Liver (tissue), 9 donors: ENCODE results near the gene RASSF3. TPM values are rescaled to one million over a fixed set of nuclear protein-coding genes. Genes with fewer than 3 reads are reported as not detected.

Experiments used
- DNase-seq: peaks from one replicate; pipeline ENCODE4 v3.0.0-alpha.2; 2017; ENCODE audit warnings: low spot score
- H3K27ac ChIP-seq, 2 donors: one replicate each; pipeline ENCODE4 v1.7.0; 2013; ENCODE audit warnings: inconsistent platforms in 2 of 2, low read length in 2 of 2, control low read depth in 1 of 2, low read depth in 1 of 2, mild to moderate bottlenecking in 1 of 2
- H3K27me3 ChIP-seq, 4 donors: one replicate each; pipeline versions ENCODE4 v1.6.1 to v1.7.0; 2013; ENCODE audit warnings: low read length in 3 of 4, inconsistent platforms in 1 of 4, mild to moderate bottlenecking in 1 of 4, moderate library complexity in 1 of 4; ENCODE audit not compliant: control insufficient read depth in 4 of 4, insufficient read depth in 4 of 4
- H3K36me3 ChIP-seq, 4 donors: one replicate each; pipeline versions ENCODE4 v1.6.1 to v1.7.0; 2013; ENCODE audit warnings: low read length in 3 of 4, mild to moderate bottlenecking in 3 of 4, low read depth in 1 of 4, moderate library complexity in 1 of 4; ENCODE audit not compliant: control insufficient read depth in 4 of 4, insufficient read depth in 3 of 4
- H3K4me1 ChIP-seq, 4 donors: one replicate each; pipeline versions ENCODE4 v1.6.1 to v1.7.0; 2013; ENCODE audit warnings: low read length in 3 of 4, mild to moderate bottlenecking in 3 of 4, moderate library complexity in 1 of 4; ENCODE audit not compliant: control insufficient read depth in 4 of 4, insufficient read depth in 4 of 4
- H3K4me3 ChIP-seq, 3 donors: one replicate each; pipeline versions ENCODE4 v1.6.1 to v1.7.0; 2013; ENCODE audit warnings: low read length in 3 of 3, control low read depth in 1 of 3, low read depth in 1 of 3, mild to moderate bottlenecking in 1 of 3
- H3K9ac ChIP-seq, 2 donors: one replicate each; pipeline ENCODE4 v1.7.0; 2013; ENCODE audit warnings: low read length in 2 of 2, mild to moderate bottlenecking in 2 of 2, moderate library complexity in 2 of 2, control low read depth in 1 of 2, low read depth in 1 of 2
- H3K9me3 ChIP-seq, 4 donors: one replicate each; pipeline versions ENCODE4 v1.6.1 to v1.7.0; 2013; ENCODE audit warnings: low read length in 3 of 4; ENCODE audit not compliant: control insufficient read depth in 4 of 4
- EGR1 ChIP-seq, 2 donors: IDR thresholded peaks; 2 replicates each; pipeline ENCODE4 v1.6.1; 2016 to 2018; ENCODE audit warnings: antibody characterized with exemption in 2 of 2, low read depth in 2 of 2
- FOXA1 ChIP-seq: IDR thresholded peaks from 2 replicates; pipeline ENCODE4 v1.6.1; 2016; ENCODE audit warnings: antibody characterized with exemption
- FOXA2 ChIP-seq: IDR thresholded peaks from 2 replicates; pipeline ENCODE4 v1.6.1; 2016; ENCODE audit warnings: antibody characterized with exemption
- GABPA ChIP-seq, 2 donors: IDR thresholded peaks in 1 of 2; conservative IDR thresholded peaks in 1 of 2; 2 replicates each; pipeline ENCODE4 v1.6.1; 2016; ENCODE audit warnings: antibody characterized with exemption in 2 of 2, mild to moderate bottlenecking in 1 of 2, moderate library complexity in 1 of 2
- HNF4A ChIP-seq, 2 donors: conservative IDR thresholded peaks; 2 replicates each; pipeline ENCODE4 v1.6.1; 2016; ENCODE audit warnings: antibody characterized with exemption in 2 of 2, mild to moderate bottlenecking in 2 of 2
- HNF4G ChIP-seq: IDR thresholded peaks from 2 replicates; pipeline ENCODE4 v1.6.1; 2016; ENCODE audit warnings: antibody characterized with exemption
- JUND ChIP-seq, 2 donors: IDR thresholded peaks; 2 replicates each; pipeline ENCODE4 v1.6.1; 2016; ENCODE audit warnings: antibody characterized with exemption in 2 of 2
- NR2F2 ChIP-seq: IDR thresholded peaks from 2 replicates; pipeline ENCODE4 v1.6.1; 2016; ENCODE audit warnings: antibody characterized with exemption
- RAD21 ChIP-seq, 2 donors: IDR thresholded peaks; 2 replicates each; pipeline ENCODE4 v1.6.1; 2016; ENCODE audit warnings: antibody characterized with exemption in 2 of 2, mild to moderate bottlenecking in 2 of 2
- SP1 ChIP-seq: IDR thresholded peaks from 2 replicates; pipeline ENCODE4 v1.6.1; 2018; ENCODE audit warnings: antibody characterized with exemption, mild to moderate bottlenecking
- TAF1 ChIP-seq: conservative IDR thresholded peaks from 2 replicates; pipeline ENCODE4 v1.6.1; 2016; ENCODE audit warnings: antibody characterized with exemption, mild to moderate bottlenecking
- YY1 ChIP-seq: IDR thresholded peaks from 2 replicates; pipeline ENCODE4 v1.6.1; 2016; ENCODE audit warnings: antibody characterized with exemption, mild to moderate bottlenecking
- WGBS: extraction: QIAGEN DNeasy Blood & Tissue Kit; methylation state at CpG from one replicate; pipeline ENCODE4 v1.1.7; 2013; 5-methylcytosine and 5-hydroxymethylcytosine counted together
- polyA plus RNA-seq, 2 donors: library from polyadenylated mRNA; stranded (reverse) in 1 of 2; unstranded in 1 of 2; fragments of 200-250 nt in 1 of 2; fragments of >200 nt in 1 of 2; fragmentation: Nextera tagmentation in 1 of 2; extraction: Ambion mirVana in 1 of 2; gene quantifications; one replicate each; pipeline versions ENCODE4 v1.2.1 to v1.2.3, GENCODE V29; 2013 to 2015
- total RNA-seq, 2 donors: library from RNA; depleted of rRNA; stranded (reverse); fragments of >200 nt; gene quantifications; one replicate each; pipeline ENCODE4 v1.2.3, GENCODE V29; 2014
- TF ChIP-seq, protein P1 (sequence below): IDR thresholded peaks from 2 replicates; pipeline ENCODE4 v1.6.1; 2016; ENCODE audit warnings: antibody characterized with exemption
- TF ChIP-seq, protein P2 (sequence below): fragments of 150-350 bp; IDR thresholded peaks from 2 replicates; pipeline ENCODE4 v1.5.1; 2017; ENCODE audit warnings: improper control_type of control experiment, low read depth, low read length; ENCODE audit not compliant: missing input control
- TF ChIP-seq, protein P3 (sequence below): IDR thresholded peaks from 2 replicates; pipeline ENCODE4 v1.6.1; 2016; ENCODE audit warnings: antibody characterized with exemption
- donor health status: healthy.
- donor health status: healthy.
- donor health status: healthy.
- donor health status: healthy.
- donor health status: healthy.

RASSF3 gene
- total and polyA plus RNA-seq, 4 donors = 2.2 to 9.1 (median 5.6) TPM

DNA sequence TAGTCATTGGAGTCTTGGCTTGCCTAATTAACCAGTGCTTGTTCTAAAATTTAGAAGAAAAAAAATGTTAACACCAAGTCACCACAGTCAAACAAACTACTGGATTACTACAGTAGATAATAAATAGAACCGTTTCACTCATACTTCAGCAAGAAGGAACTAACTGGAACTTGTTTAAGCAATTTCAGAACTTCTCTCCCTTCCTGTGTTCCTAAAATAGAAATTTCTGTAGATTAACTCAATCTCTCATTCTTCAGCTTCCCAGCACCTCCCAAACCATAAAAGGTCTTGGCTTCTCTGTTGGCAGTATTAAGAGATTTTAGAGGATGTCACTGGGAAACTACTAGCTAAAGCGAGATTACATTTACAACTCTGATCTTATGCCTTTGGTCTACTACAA lies 130.4 kb downstream of the RASSF3 start:
- no peak for DNase-seq
- H3K9me3 ChIP-seq = no peaks in the 10 kb centered on the region
- 79% methylated on average over 2 of the region's 2 CpGs for WGBS
- H3K27me3 ChIP-seq = no peaks in the 10 kb centered on the region
- H3K4me1 ChIP-seq = no peaks in the 10 kb centered on the region
- H3K36me3 ChIP-seq = peaks cover 13 to 63% (median 42%) of the 10 kb centered on the region in 4 donors
- no peak overlapping the region for H3K9ac ChIP-seq
- TF ChIP-seq SP1 (no peak), GABPA (IDR thresholded peaks at IDR 0.05 in 1 of 2, conservative IDR thresholded peaks at IDR 0.05 in 1 of 2) (no peak), EGR1 (IDR thresholded peaks at IDR 0.05; ENCODE audit: low read depth in 2 of 2) (no peak), FOXA1 (no peak)
- TF ChIP-seq, protein P1, sequence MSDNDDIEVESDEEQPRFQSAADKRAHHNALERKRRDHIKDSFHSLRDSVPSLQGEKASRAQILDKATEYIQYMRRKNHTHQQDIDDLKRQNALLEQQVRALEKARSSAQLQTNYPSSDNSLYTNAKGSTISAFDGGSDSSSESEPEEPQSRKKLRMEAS = no peak
- TF ChIP-seq, protein P2, sequence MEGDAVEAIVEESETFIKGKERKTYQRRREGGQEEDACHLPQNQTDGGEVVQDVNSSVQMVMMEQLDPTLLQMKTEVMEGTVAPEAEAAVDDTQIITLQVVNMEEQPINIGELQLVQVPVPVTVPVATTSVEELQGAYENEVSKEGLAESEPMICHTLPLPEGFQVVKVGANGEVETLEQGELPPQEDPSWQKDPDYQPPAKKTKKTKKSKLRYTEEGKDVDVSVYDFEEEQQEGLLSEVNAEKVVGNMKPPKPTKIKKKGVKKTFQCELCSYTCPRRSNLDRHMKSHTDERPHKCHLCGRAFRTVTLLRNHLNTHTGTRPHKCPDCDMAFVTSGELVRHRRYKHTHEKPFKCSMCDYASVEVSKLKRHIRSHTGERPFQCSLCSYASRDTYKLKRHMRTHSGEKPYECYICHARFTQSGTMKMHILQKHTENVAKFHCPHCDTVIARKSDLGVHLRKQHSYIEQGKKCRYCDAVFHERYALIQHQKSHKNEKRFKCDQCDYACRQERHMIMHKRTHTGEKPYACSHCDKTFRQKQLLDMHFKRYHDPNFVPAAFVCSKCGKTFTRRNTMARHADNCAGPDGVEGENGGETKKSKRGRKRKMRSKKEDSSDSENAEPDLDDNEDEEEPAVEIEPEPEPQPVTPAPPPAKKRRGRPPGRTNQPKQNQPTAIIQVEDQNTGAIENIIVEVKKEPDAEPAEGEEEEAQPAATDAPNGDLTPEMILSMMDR = no peak
- no peak overlapping the region for H3K4me3 ChIP-seq
- H3K27ac ChIP-seq = no peak overlapping the region

DNA sequence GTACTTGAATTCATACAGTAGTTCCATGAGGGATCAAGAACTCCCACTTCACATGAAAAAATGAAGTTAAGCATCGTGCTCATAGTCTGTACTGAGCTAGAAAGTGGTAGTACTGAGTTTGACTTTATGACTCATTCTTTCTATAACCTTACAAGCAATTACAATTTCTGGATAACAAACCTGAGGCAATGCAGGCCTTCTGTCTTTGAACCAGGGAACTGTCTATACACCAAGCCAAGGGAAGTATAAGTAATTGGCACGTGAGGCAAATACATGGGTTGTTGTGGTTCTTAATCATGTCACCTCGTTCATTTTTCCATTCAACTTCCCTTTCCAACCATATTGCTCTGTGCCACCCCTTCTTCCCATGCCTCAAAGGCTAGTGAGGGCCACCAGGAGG lies 132.1 kb downstream of the RASSF3 start:
- TF ChIP-seq FOXA2 = no peak
- TF ChIP-seq, protein P2 = no peak
- TF ChIP-seq SP1 = no peak
- TF ChIP-seq TAF1 = no peak
- no peak for TF ChIP-seq NR2F2
- H3K4me3 ChIP-seq = no peak overlapping the region
- no peaks in the 10 kb centered on the region for H3K4me1 ChIP-seq
- peaks cover 7 to 53% (median 35%) of the 10 kb centered on the region in 4 donors for H3K36me3 ChIP-seq
- no peak for DNase-seq
- no peaks in the 10 kb centered on the region for H3K27me3 ChIP-seq
- 91% methylated on average over 3 of the region's 3 CpGs for WGBS
- H3K9ac ChIP-seq = no peak overlapping the region
- no peaks in the 10 kb centered on the region for H3K9me3 ChIP-seq
- H3K27ac ChIP-seq = no peak overlapping the region

DNA sequence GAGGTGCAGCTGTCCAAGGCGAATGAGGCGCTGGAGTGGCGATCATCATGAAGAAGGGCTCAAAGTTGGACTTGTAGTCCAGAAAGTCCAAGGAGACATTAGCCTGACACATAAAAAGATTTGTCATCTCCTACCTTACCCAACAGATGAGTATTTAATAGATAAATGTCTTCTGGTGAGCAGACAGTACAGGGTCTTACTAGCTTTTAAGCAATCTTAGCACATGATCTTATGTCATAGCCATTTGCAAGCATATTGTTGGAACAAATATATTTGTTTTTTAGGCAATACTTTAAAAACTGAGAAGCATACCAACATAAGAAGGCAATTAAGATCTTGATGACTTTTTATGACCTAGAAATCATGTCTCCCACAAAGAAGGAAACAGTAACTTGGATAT lies 132.9 kb downstream of the RASSF3 start:
- H3K9me3 ChIP-seq = no peaks in the 10 kb centered on the region
- H3K4me1 ChIP-seq = no peaks in the 10 kb centered on the region
- TF ChIP-seq NR2F2 (no peak), RAD21 (IDR thresholded peaks at IDR 0.05) (no peak), FOXA2 (no peak), FOXA1 (no peak), TAF1 (no peak), JUND (IDR thresholded peaks at IDR 0.05) (no peak), HNF4A (conservative IDR thresholded peaks at IDR 0.05) (no peak), HNF4G (no peak), YY1 (no peak), GABPA (IDR thresholded peaks at IDR 0.05 in 1 of 2, conservative IDR thresholded peaks at IDR 0.05 in 1 of 2) (no peak)
- TF ChIP-seq, protein P1 = no peak
- TF ChIP-seq, protein P3, sequence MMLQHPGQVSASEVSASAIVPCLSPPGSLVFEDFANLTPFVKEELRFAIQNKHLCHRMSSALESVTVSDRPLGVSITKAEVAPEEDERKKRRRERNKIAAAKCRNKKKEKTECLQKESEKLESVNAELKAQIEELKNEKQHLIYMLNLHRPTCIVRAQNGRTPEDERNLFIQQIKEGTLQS = no peak
- H3K9ac ChIP-seq = no peak overlapping the region
- H3K4me3 ChIP-seq = no peak overlapping the region
- 97% methylated on average over 3 of the region's 3 CpGs for WGBS
- no peak overlapping the region for H3K27ac ChIP-seq
- H3K27me3 ChIP-seq = no peaks in the 10 kb centered on the region
- DNase-seq = no peak
- peaks cover 7 to 48% (median 32%) of the 10 kb centered on the region in 4 donors for H3K36me3 ChIP-seq
